ENCODE results near the gene RPRD1B.
"Not testable (repeated sequence)": the region's sequence is repeated elsewhere in the genome, so short reads cannot be mapped to it uniquely, and the experiment has no call there.

Gene RPRD1B

DNA sequence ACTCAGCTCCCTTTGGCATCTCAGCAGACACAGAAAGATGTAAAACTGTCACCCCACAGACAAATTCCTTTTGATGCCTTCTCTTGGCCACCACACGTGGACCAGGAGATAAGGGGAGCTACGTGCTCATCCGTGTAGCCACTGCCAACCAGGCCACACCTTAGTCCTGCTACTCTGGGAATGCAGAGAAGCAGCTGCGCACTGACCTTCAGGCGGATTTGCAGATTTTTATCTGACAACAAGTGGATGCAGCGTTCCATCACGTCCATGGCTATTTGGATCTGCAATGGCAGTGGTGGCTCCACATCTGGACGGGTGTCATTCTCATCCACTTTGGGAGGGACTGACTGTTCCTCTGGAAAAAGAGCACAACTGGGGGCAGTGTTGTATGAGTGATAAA is 31.1 kb upstream of the RPRD1B start:
- no peak overlapping the region for H3K27ac ChIP-seq

DNA sequence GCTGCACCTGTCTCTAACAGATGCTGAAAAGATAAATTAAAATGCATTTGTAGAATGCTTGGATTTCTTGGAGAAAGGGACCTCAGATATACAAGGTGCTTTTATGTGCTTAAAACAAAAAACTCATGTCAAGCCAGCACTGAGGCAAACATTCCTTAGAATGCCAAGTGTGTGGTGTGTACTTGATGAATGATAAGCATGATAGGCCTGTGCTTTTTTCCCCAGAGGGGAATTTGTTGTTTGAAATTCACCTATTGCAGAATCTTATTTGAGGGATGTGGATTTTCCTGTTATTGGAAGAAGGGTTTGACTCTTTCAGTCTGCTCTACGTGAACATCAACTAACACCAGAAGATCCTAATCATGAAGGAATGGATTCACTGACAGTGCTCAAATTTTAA is 29.1 kb upstream of the RPRD1B start:
- H3K27ac ChIP-seq: no peak overlapping the region
- TF ChIP-seq ZFX (IDR thresholded peaks at IDR 0.05; ENCODE audit: borderline replicate concordance): no peak

More for the DNA sequence above, 31.1 kb upstream of the RPRD1B start:
- TF ChIP-seq ZFX (IDR thresholded peaks at IDR 0.05; ENCODE audit: borderline replicate concordance): no peak
- TF ChIP-seq, protein P1, sequence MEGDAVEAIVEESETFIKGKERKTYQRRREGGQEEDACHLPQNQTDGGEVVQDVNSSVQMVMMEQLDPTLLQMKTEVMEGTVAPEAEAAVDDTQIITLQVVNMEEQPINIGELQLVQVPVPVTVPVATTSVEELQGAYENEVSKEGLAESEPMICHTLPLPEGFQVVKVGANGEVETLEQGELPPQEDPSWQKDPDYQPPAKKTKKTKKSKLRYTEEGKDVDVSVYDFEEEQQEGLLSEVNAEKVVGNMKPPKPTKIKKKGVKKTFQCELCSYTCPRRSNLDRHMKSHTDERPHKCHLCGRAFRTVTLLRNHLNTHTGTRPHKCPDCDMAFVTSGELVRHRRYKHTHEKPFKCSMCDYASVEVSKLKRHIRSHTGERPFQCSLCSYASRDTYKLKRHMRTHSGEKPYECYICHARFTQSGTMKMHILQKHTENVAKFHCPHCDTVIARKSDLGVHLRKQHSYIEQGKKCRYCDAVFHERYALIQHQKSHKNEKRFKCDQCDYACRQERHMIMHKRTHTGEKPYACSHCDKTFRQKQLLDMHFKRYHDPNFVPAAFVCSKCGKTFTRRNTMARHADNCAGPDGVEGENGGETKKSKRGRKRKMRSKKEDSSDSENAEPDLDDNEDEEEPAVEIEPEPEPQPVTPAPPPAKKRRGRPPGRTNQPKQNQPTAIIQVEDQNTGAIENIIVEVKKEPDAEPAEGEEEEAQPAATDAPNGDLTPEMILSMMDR (IDR thresholded peaks at IDR 0.05): no peak

DNA sequence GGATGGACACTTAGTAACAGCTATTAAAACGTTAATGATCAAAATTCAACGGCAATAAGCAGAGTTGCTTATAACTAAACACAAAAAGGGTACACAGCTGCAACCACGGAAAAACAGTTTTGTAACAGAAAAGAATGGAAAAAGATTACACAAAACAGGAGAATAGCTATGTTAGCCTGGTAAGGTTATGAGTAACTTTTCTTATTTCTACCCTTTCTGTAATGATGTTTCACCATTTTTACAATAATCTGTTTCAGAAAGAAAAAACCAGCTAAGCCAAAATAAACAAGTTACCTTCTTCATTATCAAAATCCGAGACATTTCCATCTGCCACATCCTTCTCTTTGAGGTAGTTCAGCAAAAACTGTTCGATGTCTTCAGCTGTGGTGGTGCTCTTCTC is 27.6 kb upstream of the RPRD1B start:
- no peak overlapping the region for H3K27ac ChIP-seq
- TF ChIP-seq, protein P1 (IDR thresholded peaks at IDR 0.05): no peak
- no peak for TF ChIP-seq ZFX (IDR thresholded peaks at IDR 0.05; ENCODE audit: borderline replicate concordance)

DNA sequence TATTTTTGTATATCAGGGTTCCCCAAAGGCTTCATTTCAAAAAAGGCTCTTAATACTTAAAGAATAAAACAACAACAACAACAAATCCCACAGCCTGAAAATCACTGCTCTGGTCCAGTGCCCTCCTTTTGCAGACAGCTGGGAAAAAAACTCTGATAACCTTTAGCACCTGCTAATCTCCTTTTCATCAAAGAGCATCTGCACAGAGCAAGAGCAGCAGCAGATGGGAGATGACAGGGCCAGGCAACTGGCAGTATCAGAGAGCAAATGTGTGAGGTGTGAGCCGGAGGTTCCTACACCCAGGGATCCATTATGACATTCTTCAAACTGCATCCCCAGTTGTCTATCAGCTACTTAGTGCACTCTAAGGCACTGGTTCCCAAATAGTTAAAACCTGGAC is 26.0 kb upstream of the RPRD1B start:
- TF ChIP-seq, protein P1 (IDR thresholded peaks at IDR 0.05): no peak
- no peak overlapping the region for H3K27ac ChIP-seq

DNA sequence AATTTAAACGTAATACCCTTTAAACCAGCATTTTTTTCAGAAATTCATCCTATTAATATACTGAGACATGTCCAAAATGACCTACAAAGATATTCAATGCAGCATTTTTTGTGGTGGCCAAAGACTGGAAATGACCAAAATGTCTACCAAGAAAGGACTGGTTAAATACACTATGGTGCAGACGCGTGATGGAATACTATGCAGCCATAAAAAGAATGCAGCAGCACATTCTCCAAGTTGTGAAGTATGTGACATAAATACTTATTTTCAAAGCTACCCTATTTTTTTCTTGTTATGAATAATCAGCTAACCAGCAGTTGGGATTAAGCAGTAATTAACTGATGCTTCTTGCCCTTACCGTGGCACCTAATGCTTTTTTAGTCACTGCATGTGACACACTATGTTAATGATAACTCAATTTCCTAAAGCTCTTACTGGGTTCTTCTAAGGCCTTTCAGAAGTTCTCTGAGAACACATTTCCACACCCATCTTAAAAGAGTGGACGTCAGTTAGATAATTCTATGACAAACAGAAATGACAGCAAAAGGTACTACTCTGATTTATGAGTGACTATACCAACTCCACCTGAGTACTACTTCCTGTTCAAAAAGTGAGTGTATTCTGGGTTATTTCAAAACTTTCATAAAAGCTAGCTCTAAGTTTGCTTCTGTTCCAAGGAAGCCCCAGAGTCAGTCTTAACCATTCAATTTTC is 25.2 kb upstream of the RPRD1B start:
- TF ChIP-seq, protein P1 (IDR thresholded peaks at IDR 0.05): no peak
- no peak for TF ChIP-seq ZFX (IDR thresholded peaks at IDR 0.05; ENCODE audit: borderline replicate concordance)
- H3K27ac ChIP-seq: no peak overlapping the region

DNA sequence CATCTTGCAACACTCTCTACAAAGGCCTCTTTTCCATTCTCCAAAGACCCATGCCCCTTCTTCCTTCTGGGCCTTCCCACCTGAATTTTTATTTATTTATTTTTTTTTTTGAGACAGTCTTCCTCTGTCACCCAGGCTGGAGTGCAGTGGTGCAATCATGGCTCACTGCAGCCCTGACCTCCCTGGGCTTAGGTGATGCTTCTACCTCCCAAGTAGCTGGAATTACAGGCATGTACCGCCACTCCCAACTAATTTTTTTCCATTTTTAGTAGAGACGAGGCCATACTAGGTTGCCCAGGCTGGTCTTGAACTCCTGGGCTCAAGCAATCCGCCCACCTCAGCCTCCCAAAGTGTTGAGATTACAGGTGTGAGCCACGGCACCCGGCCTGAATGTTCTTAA is 24.1 kb upstream of the RPRD1B start:
- H3K27ac ChIP-seq: not testable (repeated sequence)

DNA sequence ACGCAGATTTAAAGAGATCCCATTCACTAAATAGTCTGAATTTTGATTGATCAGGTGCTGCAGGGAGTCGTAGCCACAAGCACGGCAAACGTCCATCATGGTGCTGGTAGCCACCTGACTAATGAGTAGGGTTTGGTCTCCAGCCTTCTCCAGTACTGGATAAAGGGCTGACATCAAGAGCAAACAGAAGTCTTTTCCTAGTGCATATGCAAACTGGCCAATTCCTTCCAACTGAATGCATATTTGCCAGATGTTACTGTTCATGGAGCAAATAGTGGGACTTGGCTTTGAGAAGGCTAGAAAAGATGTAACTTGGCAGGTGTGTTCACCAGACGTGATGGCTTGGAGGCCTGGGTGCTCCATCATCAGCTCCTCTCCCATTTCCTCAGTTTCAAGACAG is 21.9 kb upstream of the RPRD1B start:
- no peak for TF ChIP-seq ZFX (IDR thresholded peaks at IDR 0.05; ENCODE audit: borderline replicate concordance)
- TF ChIP-seq, protein P1 (IDR thresholded peaks at IDR 0.05): no peak
- no peak overlapping the region for H3K27ac ChIP-seq

DNA sequence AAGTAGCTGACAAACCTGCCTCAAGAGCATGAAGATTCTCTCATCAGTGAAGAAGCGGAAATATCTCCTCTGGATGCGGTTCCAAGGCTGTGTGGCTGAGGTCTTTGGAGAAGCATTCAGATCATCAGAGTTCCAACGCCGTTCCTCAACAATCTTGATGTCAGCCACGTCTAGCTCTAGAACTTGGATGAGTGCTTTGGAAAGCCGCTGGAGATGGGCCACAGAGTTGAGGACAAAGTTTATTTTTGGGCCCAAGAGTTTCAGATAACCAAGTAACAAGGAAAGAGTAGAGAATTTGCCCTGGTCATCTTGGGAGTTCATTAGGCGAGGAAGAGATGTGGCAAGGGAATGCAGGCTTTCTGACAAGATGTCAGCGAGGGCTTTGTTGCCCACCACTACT is 21.2 kb upstream of the RPRD1B start:
- no peak for TF ChIP-seq ZFX (IDR thresholded peaks at IDR 0.05; ENCODE audit: borderline replicate concordance)
- TF ChIP-seq, protein P1 (IDR thresholded peaks at IDR 0.05): no peak
- H3K27ac ChIP-seq: no peak overlapping the region
